HK-2 (cell line): Measurements from ENCODE around the gene EIF3I.

Source experiments
- DNase-seq: peaks from one replicate; pipeline ENCODE4 v3.0.0-alpha.2; 2018; ENCODE audit not compliant: unreplicated experiment

The EIF3I gene

GRCh38 chr1:32198237-32199042 lies 23.8 kb upstream of the EIF3I start:
- DNase-seq = no peak

- DNase-seq = no peak
Observed at GRCh38 chr1:32199043-32199716, 23.0 kb upstream of the EIF3I start.

GRCh38 chr1:32199717-32200072 lies 22.5 kb upstream of the EIF3I start:
- DNase-seq = no peak

GRCh38 chr1:32200226-32201010 lies 21.8 kb upstream of the EIF3I start, which contains the start of gene CCDC28B:
Gene CCDC28B (plus strand): TSS chr1:32200595. CDS start chr1:32201936, 1,341 bp downstream.
- DNase-seq = peak; percentile 55

- DNase-seq = peak; percentile 59
Observed at GRCh38 chr1:32201011-32201855, 21.0 kb upstream of the EIF3I start.

GRCh38 chr1:32204943-32205361 lies 17.3 kb upstream of the EIF3I start:
- DNase-seq = no peak

GRCh38 chr1:32205401-32206370 lies 16.5 kb upstream of the EIF3I start, which contains the start of gene IQCC:
Gene IQCC (plus strand): TSS chr1:32205671. CDS start chr1:32205682, 11 bp downstream.
- peak; percentile 84 for DNase-seq

GRCh38 chr1:32208469-32208868 lies 13.7 kb upstream of the EIF3I start:
- DNase-seq = no peak

- peak; percentile 63 for DNase-seq
Observed at GRCh38 chr1:32208891-32209328, 13.3 kb upstream of the EIF3I start, which contains the start of gene DCDC2B. Gene DCDC2B (plus strand): TSS chr1:32209089. CDS start chr1:32209094, 5 bp downstream.

- peak; percentile 66 for DNase-seq
Observed at GRCh38 chr1:32215629-32216480, 6.4 kb upstream of the EIF3I start.

- DNase-seq = no peak
Observed at GRCh38 chr1:32216566-32216965, 5.6 kb upstream of the EIF3I start.

GRCh38 chr1:32219022-32219421 lies 3.2 kb upstream of the EIF3I start:
- DNase-seq = no peak

- DNase-seq = no peak
Observed at GRCh38 chr1:32220746-32221580, 1.2 kb upstream of the EIF3I start.

- DNase-seq = no peak
Observed at GRCh38 chr1:32221581-32221979, 627 bp upstream of the EIF3I start.

GRCh38 chr1:32223683-32224082 lies 1.5 kb downstream of the EIF3I start:
- no peak for DNase-seq

GRCh38 chr1:32224285-32224684 lies 2.1 kb downstream of the EIF3I start:
- no peak for DNase-seq

- DNase-seq = no peak
Observed at GRCh38 chr1:32228771-32229170, 6.6 kb downstream of the EIF3I start.

- DNase-seq = no peak
Observed at GRCh38 chr1:32231843-32232432, 9.7 kb downstream of the EIF3I start.
